ENCODE data around the gene TCEA3.

- TF ChIP-seq POLR2AphosphoS5 (IDR thresholded peaks at IDR 0.05; ENCODE audit: low read depth, low read length) (no peak), TAF1 (IDR thresholded peaks at IDR 0.05; ENCODE audit: borderline replicate concordance, low read depth, low read length) (no peak)
Measured at GRCh38 chr1:23345920-23346319, 78.6 kb downstream of the TCEA3 start.
